ENCODE results near the gene WWTR1. TPM values are rescaled to one million over a fixed set of nuclear protein-coding genes. Genes with fewer than 3 reads are reported as not detected.

The WWTR1 gene
- total and polyA plus RNA-seq, 9 donors, result 35.5 to 88.5 (median 74.7) TPM

- Histone ChIP-seq H3K27ac (ENCODE audit: low read length) (peak overlapping the region; percentile 99), H3K27me3 (ENCODE audit: control insufficient read depth, insufficient read depth, low read length) (peaks cover 5% of the 10 kb centered on the region), H3K36me3 (ENCODE audit: control insufficient read depth, insufficient read depth, low read length) (peaks cover 11% of the 10 kb centered on the region), H3K9me3 (replicated peaks; ENCODE audit: control insufficient read depth, low read depth, low read length) (no peaks in the 10 kb centered on the region), H3K4me3 (ENCODE audit: low read length) (peak overlapping the region; percentile 95), H3K4me1 (ENCODE audit: control insufficient read depth, insufficient read depth, low read length) (peaks cover 21% of the 10 kb centered on the region)
- under 1% methylated on average over 40 of the region's 41 CpGs for WGBS (ENCODE audit: insufficient coverage)
- peak; percentile 75 for DNase-seq
Observed at GRCh38 chr3:149657321-149657925, 402 bp downstream of the WWTR1 start.

GRCh38 chr3:149655826-149656574, 1.8 kb downstream of the WWTR1 start:
- Histone ChIP-seq H3K27me3 (ENCODE audit: control insufficient read depth, insufficient read depth, low read length) (peaks cover 5% of the 10 kb centered on the region), H3K9me3 (replicated peaks; ENCODE audit: control insufficient read depth, low read depth, low read length) (no peaks in the 10 kb centered on the region), H3K36me3 (ENCODE audit: control insufficient read depth, insufficient read depth, low read length) (peaks cover 17% of the 10 kb centered on the region), H3K27ac (ENCODE audit: low read length) (peak overlapping the region; percentile 99), H3K4me3 (ENCODE audit: low read length) (peak overlapping the region; percentile 95), H3K4me1 (ENCODE audit: control insufficient read depth, insufficient read depth, low read length) (peaks cover 21% of the 10 kb centered on the region)
- no CpG with 5 or more reads among the region's 2 CpGs for WGBS (ENCODE audit: insufficient coverage)
- DNase-seq, result peak; percentile 54

GRCh38 chr3:149654188-149654601, 3.6 kb downstream of the WWTR1 start:
- Histone ChIP-seq H3K36me3 (ENCODE audit: control insufficient read depth, insufficient read depth, low read length) (peaks cover 27% of the 10 kb centered on the region), H3K9me3 (replicated peaks; ENCODE audit: control insufficient read depth, low read depth, low read length) (no peaks in the 10 kb centered on the region), H3K4me1 (ENCODE audit: control insufficient read depth, insufficient read depth, low read length) (peaks cover 16% of the 10 kb centered on the region), H3K4me3 (ENCODE audit: low read length) (no peak overlapping the region), H3K27ac (ENCODE audit: low read length) (no peak overlapping the region), H3K27me3 (ENCODE audit: control insufficient read depth, insufficient read depth, low read length) (peaks cover 5% of the 10 kb centered on the region)
- DNase-seq, result no peak

- H3K27me3 ChIP-seq (ENCODE audit: control insufficient read depth, insufficient read depth, low read length), result peaks cover 5% of the 10 kb centered on the region
- H3K4me1 ChIP-seq (ENCODE audit: control insufficient read depth, insufficient read depth, low read length), result peaks cover 10% of the 10 kb centered on the region
- H3K9me3 ChIP-seq (replicated peaks; ENCODE audit: control insufficient read depth, low read depth, low read length), result no peaks in the 10 kb centered on the region
- no peak for DNase-seq
- WGBS (ENCODE audit: insufficient coverage), result 86% methylated on average over 1 of the region's 2 CpGs
- H3K36me3 ChIP-seq (ENCODE audit: control insufficient read depth, insufficient read depth, low read length), result peaks cover 27% of the 10 kb centered on the region
- H3K27ac ChIP-seq (ENCODE audit: low read length), result no peak overlapping the region
- no peak overlapping the region for H3K4me3 ChIP-seq (ENCODE audit: low read length)
Observed at GRCh38 chr3:149653564-149653963, 4.3 kb downstream of the WWTR1 start.

GRCh38 chr3:149653136-149653535, 4.7 kb downstream of the WWTR1 start:
- Histone ChIP-seq H3K4me3 (ENCODE audit: low read length) (no peak overlapping the region), H3K27ac (ENCODE audit: low read length) (no peak overlapping the region), H3K4me1 (ENCODE audit: control insufficient read depth, insufficient read depth, low read length) (peaks cover 11% of the 10 kb centered on the region), H3K27me3 (ENCODE audit: control insufficient read depth, insufficient read depth, low read length) (peaks cover 5% of the 10 kb centered on the region), H3K36me3 (ENCODE audit: control insufficient read depth, insufficient read depth, low read length) (peaks cover 27% of the 10 kb centered on the region), H3K9me3 (replicated peaks; ENCODE audit: control insufficient read depth, low read depth, low read length) (no peaks in the 10 kb centered on the region)
- WGBS (ENCODE audit: insufficient coverage), result no CpG with 5 or more reads among the region's 1 CpG
- no peak for DNase-seq

- Histone ChIP-seq H3K27ac (ENCODE audit: low read length) (no peak overlapping the region), H3K4me1 (ENCODE audit: control insufficient read depth, insufficient read depth, low read length) (peaks cover 9% of the 10 kb centered on the region), H3K4me3 (ENCODE audit: low read length) (no peak overlapping the region), H3K36me3 (ENCODE audit: control insufficient read depth, insufficient read depth, low read length) (peaks cover 38% of the 10 kb centered on the region), H3K9me3 (replicated peaks; ENCODE audit: control insufficient read depth, low read depth, low read length) (no peaks in the 10 kb centered on the region), H3K27me3 (ENCODE audit: control insufficient read depth, insufficient read depth, low read length) (no peaks in the 10 kb centered on the region)
- WGBS (ENCODE audit: insufficient coverage), result no CpG with 5 or more reads among the region's 1 CpG
- DNase-seq, result no peak
Observed at GRCh38 chr3:149650828-149651227, 7.0 kb downstream of the WWTR1 start.

- peak; percentile 85 for DNase-seq
- peaks cover 34% of the 10 kb centered on the region for H3K36me3 ChIP-seq (ENCODE audit: control insufficient read depth, insufficient read depth, low read length)
- peak overlapping the region; percentile 16 for H3K27ac ChIP-seq (ENCODE audit: low read length)
- H3K9me3 ChIP-seq (replicated peaks; ENCODE audit: control insufficient read depth, low read depth, low read length), result no peaks in the 10 kb centered on the region
- no peaks in the 10 kb centered on the region for H3K27me3 ChIP-seq (ENCODE audit: control insufficient read depth, insufficient read depth, low read length)
- peaks cover 5% of the 10 kb centered on the region for H3K4me1 ChIP-seq (ENCODE audit: control insufficient read depth, insufficient read depth, low read length)
- no peak overlapping the region for H3K4me3 ChIP-seq (ENCODE audit: low read length)
- WGBS (ENCODE audit: insufficient coverage), result 25% methylated on average over 1 of the region's 3 CpGs
Observed at GRCh38 chr3:149648525-149648924, 9.3 kb downstream of the WWTR1 start.

- Histone ChIP-seq H3K4me1 (ENCODE audit: control insufficient read depth, insufficient read depth, low read length) (peaks cover 5% of the 10 kb centered on the region), H3K4me3 (ENCODE audit: low read length) (no peak overlapping the region), H3K27me3 (ENCODE audit: control insufficient read depth, insufficient read depth, low read length) (no peaks in the 10 kb centered on the region), H3K27ac (ENCODE audit: low read length) (no peak overlapping the region), H3K9me3 (replicated peaks; ENCODE audit: control insufficient read depth, low read depth, low read length) (no peaks in the 10 kb centered on the region), H3K36me3 (ENCODE audit: control insufficient read depth, insufficient read depth, low read length) (peaks cover 30% of the 10 kb centered on the region)
- no CpG with 5 or more reads among the region's 1 CpG for WGBS (ENCODE audit: insufficient coverage)
- DNase-seq, result no peak
Observed at GRCh38 chr3:149647812-149648211, 10.0 kb downstream of the WWTR1 start.

GRCh38 chr3:149647285-149647684, 10.5 kb downstream of the WWTR1 start:
- WGBS (ENCODE audit: insufficient coverage), result 100% methylated on average over 2 of the region's 4 CpGs
- H3K4me1 ChIP-seq (ENCODE audit: control insufficient read depth, insufficient read depth, low read length), result peaks cover 5% of the 10 kb centered on the region
- H3K27me3 ChIP-seq (ENCODE audit: control insufficient read depth, insufficient read depth, low read length), result no peaks in the 10 kb centered on the region
- H3K27ac ChIP-seq (ENCODE audit: low read length), result no peak overlapping the region
- H3K36me3 ChIP-seq (ENCODE audit: control insufficient read depth, insufficient read depth, low read length), result peaks cover 30% of the 10 kb centered on the region
- DNase-seq, result no peak
- no peak overlapping the region for H3K4me3 ChIP-seq (ENCODE audit: low read length)
- H3K9me3 ChIP-seq (replicated peaks; ENCODE audit: control insufficient read depth, low read depth, low read length), result no peaks in the 10 kb centered on the region

- no peak overlapping the region for H3K4me3 ChIP-seq (ENCODE audit: low read length)
- peaks cover 27% of the 10 kb centered on the region for H3K36me3 ChIP-seq (ENCODE audit: control insufficient read depth, insufficient read depth, low read length)
- H3K27ac ChIP-seq (ENCODE audit: low read length), result no peak overlapping the region
- WGBS (ENCODE audit: insufficient coverage), result 100% methylated on average over 1 of the region's 4 CpGs
- no peaks in the 10 kb centered on the region for H3K27me3 ChIP-seq (ENCODE audit: control insufficient read depth, insufficient read depth, low read length)
- peaks cover 5% of the 10 kb centered on the region for H3K4me1 ChIP-seq (ENCODE audit: control insufficient read depth, insufficient read depth, low read length)
- H3K9me3 ChIP-seq (replicated peaks; ENCODE audit: control insufficient read depth, low read depth, low read length), result no peaks in the 10 kb centered on the region
- no peak for DNase-seq
Observed at GRCh38 chr3:149646181-149646766, 11.6 kb downstream of the WWTR1 start.
